ENCODE data around the gene LRBA.

DNA sequence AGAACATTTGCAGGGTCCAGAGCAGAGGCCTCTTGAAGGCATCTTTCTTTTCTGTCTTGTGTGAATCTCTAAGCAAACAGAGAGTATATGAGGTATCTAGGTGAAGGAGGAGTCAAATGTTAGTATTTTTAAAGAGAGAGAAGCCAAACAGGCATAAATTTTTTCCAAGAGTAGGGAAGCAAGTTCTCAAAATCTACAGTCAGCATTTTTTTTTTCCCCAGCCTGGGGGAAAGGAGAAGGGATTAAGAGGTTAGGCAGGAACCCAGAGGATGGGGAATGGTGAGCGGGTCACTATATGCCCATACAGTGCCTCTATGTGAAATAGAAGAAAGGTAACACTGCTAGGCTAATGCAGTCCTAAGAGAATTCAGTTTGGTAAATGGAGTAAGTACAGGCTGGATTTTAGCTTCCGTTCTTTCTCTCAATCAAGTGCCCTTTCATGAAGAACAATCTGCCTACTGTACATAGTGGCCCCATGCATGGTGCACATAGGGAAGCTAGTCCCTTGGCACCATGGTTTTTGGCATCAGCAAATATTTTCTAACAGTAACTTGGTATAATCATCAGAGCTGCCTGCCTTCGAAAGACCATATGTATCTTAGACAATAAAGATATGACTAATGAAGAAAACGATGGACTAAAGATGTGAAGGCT is 596.2 kb downstream of the LRBA start:
- TF ChIP-seq, protein P1, sequence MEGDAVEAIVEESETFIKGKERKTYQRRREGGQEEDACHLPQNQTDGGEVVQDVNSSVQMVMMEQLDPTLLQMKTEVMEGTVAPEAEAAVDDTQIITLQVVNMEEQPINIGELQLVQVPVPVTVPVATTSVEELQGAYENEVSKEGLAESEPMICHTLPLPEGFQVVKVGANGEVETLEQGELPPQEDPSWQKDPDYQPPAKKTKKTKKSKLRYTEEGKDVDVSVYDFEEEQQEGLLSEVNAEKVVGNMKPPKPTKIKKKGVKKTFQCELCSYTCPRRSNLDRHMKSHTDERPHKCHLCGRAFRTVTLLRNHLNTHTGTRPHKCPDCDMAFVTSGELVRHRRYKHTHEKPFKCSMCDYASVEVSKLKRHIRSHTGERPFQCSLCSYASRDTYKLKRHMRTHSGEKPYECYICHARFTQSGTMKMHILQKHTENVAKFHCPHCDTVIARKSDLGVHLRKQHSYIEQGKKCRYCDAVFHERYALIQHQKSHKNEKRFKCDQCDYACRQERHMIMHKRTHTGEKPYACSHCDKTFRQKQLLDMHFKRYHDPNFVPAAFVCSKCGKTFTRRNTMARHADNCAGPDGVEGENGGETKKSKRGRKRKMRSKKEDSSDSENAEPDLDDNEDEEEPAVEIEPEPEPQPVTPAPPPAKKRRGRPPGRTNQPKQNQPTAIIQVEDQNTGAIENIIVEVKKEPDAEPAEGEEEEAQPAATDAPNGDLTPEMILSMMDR (conservative IDR thresholded peaks at IDR 0.05) = no peak
- no peak for TF ChIP-seq EZH2 (IDR thresholded peaks at IDR 0.05; ENCODE audit: low read depth)

Measured in PC-9 (cell line).